ENCODE measurements around the gene PLXNC1.

PLXNC1 gene

DNA sequence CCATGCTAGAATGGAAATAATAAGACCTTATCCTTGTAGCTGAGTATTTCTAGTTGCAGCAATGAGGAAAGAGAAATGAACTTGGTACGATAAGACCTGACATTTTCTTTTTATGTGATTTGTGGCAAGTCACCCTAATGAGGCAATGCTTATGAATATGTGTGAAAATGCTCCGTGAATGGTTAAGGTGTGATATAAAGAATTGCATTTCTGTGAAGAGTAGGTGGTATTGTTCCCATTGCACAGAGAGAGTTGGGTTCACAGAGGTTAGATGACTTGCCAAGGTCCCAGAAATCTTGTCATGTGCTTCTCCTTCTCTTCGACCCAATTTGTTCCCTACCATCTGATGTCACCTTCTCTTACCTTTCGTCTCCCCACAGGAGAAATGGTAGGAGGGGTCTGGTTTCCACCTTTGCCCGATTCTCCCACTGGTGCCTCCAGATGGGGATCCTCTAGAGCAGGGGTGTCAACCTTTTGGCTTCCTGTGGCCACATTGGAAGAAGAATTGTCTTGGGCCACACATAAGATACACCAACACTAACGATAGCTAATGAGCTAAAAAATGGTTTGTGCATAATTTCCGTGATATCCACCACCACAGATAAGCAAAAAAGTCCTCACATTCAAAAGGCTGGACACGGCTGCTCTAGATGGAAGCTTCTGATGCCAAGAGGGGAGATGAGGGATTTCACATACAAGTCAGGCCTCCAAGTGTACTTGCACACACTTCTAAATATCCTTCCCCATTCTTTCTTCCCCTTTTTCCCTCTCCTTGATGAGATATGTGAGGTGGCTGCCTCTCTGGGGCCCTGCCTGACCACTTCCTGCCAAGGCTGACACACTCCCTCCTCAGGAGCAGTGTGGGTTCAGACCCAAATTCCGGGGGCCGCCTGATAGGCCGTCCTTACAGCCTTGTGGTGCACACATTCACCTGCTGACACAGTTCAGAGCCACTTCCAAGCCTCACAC lies 96.1 kb downstream of the PLXNC1 start:
- Histone ChIP-seq H3K9me3 (ENCODE audit: control insufficient read depth, insufficient read depth, low read depth, low read length) (no peaks in the 10 kb centered on the region), H3K4me1 (ENCODE audit: control insufficient read depth, insufficient read depth, low read length) (peaks cover 13% of the 10 kb centered on the region; the same call in 1 of the 2 replicates), H3K9ac (ENCODE audit: low read length) (no peak overlapping the region), H3K36me3 (ENCODE audit: control insufficient read depth, insufficient read depth, low read length) (no peaks in the 10 kb centered on the region), H3K27ac (ENCODE audit: low read depth, low read length) (no peak overlapping the region), H3K27me3 (ENCODE audit: control insufficient read depth, insufficient read depth, low read length) (no peaks in the 10 kb centered on the region), H3K4me3 (ENCODE audit: low read depth, low read length) (no peak overlapping the region)

DNA sequence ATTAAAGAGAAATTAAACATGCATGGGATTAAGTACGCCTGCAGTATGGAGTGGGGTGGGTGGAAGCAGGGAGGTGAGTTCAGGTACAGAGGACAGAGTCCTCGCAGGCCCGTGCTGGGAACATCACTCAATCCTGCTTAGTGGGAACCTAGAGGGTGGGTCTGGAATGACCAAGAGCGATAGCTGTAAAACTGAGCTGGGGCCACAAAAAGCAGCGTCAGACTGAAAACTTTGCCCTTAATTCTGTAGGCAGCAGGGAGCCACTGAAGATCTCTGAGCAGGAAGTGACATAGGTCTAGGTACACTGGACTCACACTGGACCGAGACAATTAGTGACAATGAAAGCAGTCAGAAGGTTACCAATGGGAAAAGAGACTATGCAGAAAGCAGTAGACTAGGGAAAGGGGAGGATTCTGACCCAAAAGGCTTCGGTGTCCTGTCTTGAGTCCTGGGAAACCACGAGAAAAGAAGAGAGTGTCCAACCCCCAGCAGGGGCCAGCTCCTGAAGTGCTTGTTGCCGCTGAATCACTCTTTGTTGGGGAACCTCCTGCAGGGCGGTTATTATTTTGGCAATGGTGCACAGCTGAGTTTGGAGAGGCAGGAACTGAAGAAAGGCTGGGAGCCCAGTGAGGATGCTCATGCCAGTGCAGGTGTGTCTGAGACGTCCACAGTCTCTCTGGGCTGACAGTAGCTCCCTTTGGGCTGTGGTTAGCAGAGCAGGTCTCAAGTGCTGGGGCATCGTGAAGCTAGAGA lies 97.4 kb downstream of the PLXNC1 start:
- H3K4me1 ChIP-seq (ENCODE audit: control insufficient read depth, insufficient read depth, low read length): peaks cover 13% of the 10 kb centered on the region; the same call in 1 of the 2 replicates
- no peak overlapping the region for H3K4me3 ChIP-seq (ENCODE audit: low read depth, low read length)
- H3K27ac ChIP-seq (ENCODE audit: low read depth, low read length): no peak overlapping the region
- H3K36me3 ChIP-seq (ENCODE audit: control insufficient read depth, insufficient read depth, low read length): no peaks in the 10 kb centered on the region
- H3K27me3 ChIP-seq (ENCODE audit: control insufficient read depth, insufficient read depth, low read length): no peaks in the 10 kb centered on the region
- no peaks in the 10 kb centered on the region for H3K9me3 ChIP-seq (ENCODE audit: control insufficient read depth, insufficient read depth, low read depth, low read length)
- H3K9ac ChIP-seq (ENCODE audit: low read length): no peak overlapping the region

- no peak overlapping the region for H3K27ac ChIP-seq (ENCODE audit: low read depth, low read length)
- H3K4me1 ChIP-seq (ENCODE audit: control insufficient read depth, insufficient read depth, low read length): peaks cover 13% of the 10 kb centered on the region; the same call in 1 of the 2 replicates
- no peak overlapping the region for H3K9ac ChIP-seq (ENCODE audit: low read length)
These were observed 98.9 kb downstream of the PLXNC1 start for GRCh38 chr12:94247246-94247645.

DNA sequence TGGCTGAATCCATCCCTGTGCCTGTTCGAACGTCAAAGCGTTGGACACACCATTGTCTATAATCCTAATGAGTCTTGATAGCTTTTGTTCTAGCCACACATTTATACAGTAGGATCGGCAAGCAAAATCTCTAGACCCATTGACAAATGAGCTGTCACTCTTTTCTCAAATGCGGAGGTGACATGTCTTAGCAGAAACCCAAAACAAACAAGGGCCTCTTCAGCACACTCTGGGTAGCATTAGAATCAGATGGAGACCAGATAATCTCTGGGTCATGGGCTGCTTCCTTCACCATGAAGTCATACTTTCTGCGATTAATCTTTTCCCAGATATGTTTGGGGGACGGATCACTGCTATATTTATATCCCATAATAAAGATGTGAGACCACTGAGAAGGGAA lies 100.2 kb downstream of the PLXNC1 start:
- Histone ChIP-seq H3K9ac (ENCODE audit: low read length) (no peak overlapping the region), H3K9me3 (ENCODE audit: control insufficient read depth, insufficient read depth, low read depth, low read length) (no peaks in the 10 kb centered on the region), H3K27me3 (ENCODE audit: control insufficient read depth, insufficient read depth, low read length) (no peaks in the 10 kb centered on the region), H3K4me3 (ENCODE audit: low read depth, low read length) (no peak overlapping the region), H3K36me3 (ENCODE audit: control insufficient read depth, insufficient read depth, low read length) (no peaks in the 10 kb centered on the region), H3K27ac (ENCODE audit: low read depth, low read length) (no peak overlapping the region), H3K4me1 (ENCODE audit: control insufficient read depth, insufficient read depth, low read length) (peaks cover 13% of the 10 kb centered on the region; the same call in 1 of the 2 replicates)

More at GRCh38 chr12:94247246-94247645, 98.9 kb downstream of the PLXNC1 start:
- Histone ChIP-seq H3K36me3 (ENCODE audit: control insufficient read depth, insufficient read depth, low read length) (no peaks in the 10 kb centered on the region), H3K4me3 (ENCODE audit: low read depth, low read length) (no peak overlapping the region), H3K27me3 (ENCODE audit: control insufficient read depth, insufficient read depth, low read length) (no peaks in the 10 kb centered on the region), H3K9me3 (ENCODE audit: control insufficient read depth, insufficient read depth, low read depth, low read length) (no peaks in the 10 kb centered on the region)

- H3K9me3 ChIP-seq (ENCODE audit: control insufficient read depth, insufficient read depth, low read depth, low read length): no peaks in the 10 kb centered on the region
- H3K27ac ChIP-seq (ENCODE audit: low read depth, low read length): no peak overlapping the region
- H3K9ac ChIP-seq (ENCODE audit: low read length): no peak overlapping the region
- H3K36me3 ChIP-seq (ENCODE audit: control insufficient read depth, insufficient read depth, low read length): no peaks in the 10 kb centered on the region
- H3K27me3 ChIP-seq (ENCODE audit: control insufficient read depth, insufficient read depth, low read length): no peaks in the 10 kb centered on the region
- H3K4me1 ChIP-seq (ENCODE audit: control insufficient read depth, insufficient read depth, low read length): peaks cover 16% of the 10 kb centered on the region; the same call in 1 of the 2 replicates
- no peak overlapping the region for H3K4me3 ChIP-seq (ENCODE audit: low read depth, low read length)
These were observed 101.8 kb downstream of the PLXNC1 start for GRCh38 chr12:94250130-94250529.

DNA sequence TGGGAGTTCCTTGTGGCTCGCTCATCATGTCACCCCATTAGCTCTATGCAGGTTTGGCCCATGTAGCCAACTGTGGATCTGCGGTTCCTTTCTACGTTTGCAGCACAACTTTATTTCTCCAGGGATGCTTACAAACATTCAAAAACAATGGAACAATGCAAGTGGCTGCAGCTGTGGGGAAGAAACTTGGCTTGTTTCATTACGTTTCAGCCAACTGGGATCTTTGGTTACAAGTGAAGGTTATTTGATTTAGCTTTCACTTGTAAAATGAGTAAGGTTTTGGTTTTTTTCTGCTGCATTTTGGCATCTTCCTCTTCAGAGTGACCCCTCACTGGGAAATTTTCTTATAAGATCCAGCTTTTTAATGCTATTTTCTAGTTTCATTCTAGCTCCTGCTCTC lies 105.9 kb downstream of the PLXNC1 start:
- Histone ChIP-seq H3K9me3 (ENCODE audit: control insufficient read depth, insufficient read depth, low read depth, low read length) (no peaks in the 10 kb centered on the region), H3K4me1 (ENCODE audit: control insufficient read depth, insufficient read depth, low read length) (peaks cover 4% of the 10 kb centered on the region; the same call in 1 of the 2 replicates), H3K27me3 (ENCODE audit: control insufficient read depth, insufficient read depth, low read length) (no peaks in the 10 kb centered on the region), H3K9ac (ENCODE audit: low read length) (no peak overlapping the region), H3K36me3 (ENCODE audit: control insufficient read depth, insufficient read depth, low read length) (no peaks in the 10 kb centered on the region), H3K27ac (ENCODE audit: low read depth, low read length) (no peak overlapping the region), H3K4me3 (ENCODE audit: low read depth, low read length) (no peak overlapping the region)

GRCh38 chr12:94255006-94255405 lies 106.6 kb downstream of the PLXNC1 start:
- no peaks in the 10 kb centered on the region for H3K27me3 ChIP-seq (ENCODE audit: control insufficient read depth, insufficient read depth, low read length)
- no peak overlapping the region for H3K9ac ChIP-seq (ENCODE audit: low read length)
- no peak overlapping the region for H3K27ac ChIP-seq (ENCODE audit: low read depth, low read length)
- H3K4me1 ChIP-seq (ENCODE audit: control insufficient read depth, insufficient read depth, low read length): peaks cover 4% of the 10 kb centered on the region; the same call in 1 of the 2 replicates
- no peaks in the 10 kb centered on the region for H3K36me3 ChIP-seq (ENCODE audit: control insufficient read depth, insufficient read depth, low read length)
- H3K9me3 ChIP-seq (ENCODE audit: control insufficient read depth, insufficient read depth, low read depth, low read length): no peaks in the 10 kb centered on the region
- no peak overlapping the region for H3K4me3 ChIP-seq (ENCODE audit: low read depth, low read length)

- H3K9ac ChIP-seq (ENCODE audit: low read length): no peak overlapping the region
- no peaks in the 10 kb centered on the region for H3K36me3 ChIP-seq (ENCODE audit: control insufficient read depth, insufficient read depth, low read length)
- H3K9me3 ChIP-seq (ENCODE audit: control insufficient read depth, insufficient read depth, low read depth, low read length): no peaks in the 10 kb centered on the region
- peaks cover 5% of the 10 kb centered on the region for H3K4me1 ChIP-seq (ENCODE audit: control insufficient read depth, insufficient read depth, low read length)
- no peaks in the 10 kb centered on the region for H3K27me3 ChIP-seq (ENCODE audit: control insufficient read depth, insufficient read depth, low read length)
- H3K4me3 ChIP-seq (ENCODE audit: low read depth, low read length): no peak overlapping the region
- H3K27ac ChIP-seq (ENCODE audit: low read depth, low read length): no peak overlapping the region
These were observed 107.1 kb downstream of the PLXNC1 start for GRCh38 chr12:94255428-94255827.

DNA sequence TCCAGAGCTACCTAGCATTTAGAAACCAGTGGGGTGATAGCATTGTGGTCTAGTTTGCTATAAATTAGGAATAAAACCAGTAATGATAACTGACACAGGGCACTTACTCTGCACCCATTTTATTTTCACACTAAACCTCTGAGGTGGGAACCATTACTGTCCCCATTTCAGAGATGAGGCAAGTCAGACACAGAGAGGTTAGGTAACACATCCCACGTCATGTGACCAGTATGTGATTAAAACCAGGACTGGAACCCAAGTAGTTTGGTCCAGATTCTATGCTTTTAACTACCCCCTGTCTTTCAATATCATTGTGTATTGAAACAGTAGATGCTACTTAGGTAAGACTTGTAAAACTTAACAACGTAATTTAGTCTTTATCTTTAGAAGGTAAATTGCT lies 110.2 kb downstream of the PLXNC1 start:
- no peak overlapping the region for H3K27ac ChIP-seq (ENCODE audit: low read depth, low read length)
- H3K36me3 ChIP-seq (ENCODE audit: control insufficient read depth, insufficient read depth, low read length): no peaks in the 10 kb centered on the region
- no peak overlapping the region for H3K4me3 ChIP-seq (ENCODE audit: low read depth, low read length)
- H3K4me1 ChIP-seq (ENCODE audit: control insufficient read depth, insufficient read depth, low read length): peaks cover 35% of the 10 kb centered on the region
- H3K27me3 ChIP-seq (ENCODE audit: control insufficient read depth, insufficient read depth, low read length): 0 out of 2 replicates have a peak, but pooled peaks cover 2% of the 10 kb centered on the region
- no peak overlapping the region for H3K9ac ChIP-seq (ENCODE audit: low read length)
- H3K9me3 ChIP-seq (ENCODE audit: control insufficient read depth, insufficient read depth, low read depth, low read length): no peaks in the 10 kb centered on the region

GRCh38 chr12:94260017-94260416 lies 111.6 kb downstream of the PLXNC1 start:
- 0 out of 2 replicates have a peak, but pooled peaks cover 2% of the 10 kb centered on the region for H3K27me3 ChIP-seq (ENCODE audit: control insufficient read depth, insufficient read depth, low read length)
- no peak overlapping the region for H3K27ac ChIP-seq (ENCODE audit: low read depth, low read length)
- no peak overlapping the region for H3K9ac ChIP-seq (ENCODE audit: low read length)
- no peaks in the 10 kb centered on the region for H3K36me3 ChIP-seq (ENCODE audit: control insufficient read depth, insufficient read depth, low read length)
- H3K4me1 ChIP-seq (ENCODE audit: control insufficient read depth, insufficient read depth, low read length): peaks cover 48% of the 10 kb centered on the region
- no peaks in the 10 kb centered on the region for H3K9me3 ChIP-seq (ENCODE audit: control insufficient read depth, insufficient read depth, low read depth, low read length)
- no peak overlapping the region for H3K4me3 ChIP-seq (ENCODE audit: low read depth, low read length)
